Smooth muscle cell (in vitro differentiated cells): Measurements from ENCODE around the gene DGLUCY. TPM values are rescaled to one million over a fixed set of nuclear protein-coding genes. Genes with fewer than 3 reads are reported as not detected.
"Not testable (repeated sequence)": the region's sequence is repeated elsewhere in the genome, so short reads cannot be mapped to it uniquely, and the experiment has no call there.

Source experiments
- DNase-seq: peaks from one replicate; lab custom pipeline; 2025; ENCODE audit not compliant: unreplicated experiment; lab: John Stamatoyannopoulos, UW
- H2AFZ ChIP-seq: fragments of 200-600 bp; sonication (generic); 2 replicates; pipeline ENCODE4 v1.6.0; 2016; ENCODE audit warnings: antibody characterized with exemption, low read depth, mild to moderate bottlenecking
- H3F3A ChIP-seq: fragments of 200-600 bp; sonication (generic); 2 replicates; pipeline ENCODE4 v1.6.0; 2017; ENCODE audit warnings: antibody characterized with exemption, low read depth
- H3K27ac ChIP-seq: fragments of 200-600 bp; sonication (generic); 2 replicates; pipeline ENCODE4 v1.5.1; 2016; ENCODE audit warnings: low read depth, mild to moderate bottlenecking
- H3K27me3 ChIP-seq: fragments of 200-600 bp; sonication (generic); 2 replicates; pipeline ENCODE4 v1.6.1; 2016; ENCODE audit warnings: low read depth, mild to moderate bottlenecking
- H3K36me3 ChIP-seq: fragments of 200-600 bp; sonication (generic); 2 replicates; pipeline ENCODE4 v1.5.1; 2016; ENCODE audit warnings: low read depth
- H3K4me1 ChIP-seq: fragments of 200-600 bp; sonication (generic); 2 replicates; pipeline ENCODE4 v1.5.1; 2016; ENCODE audit warnings: low read depth
- H3K4me2 ChIP-seq: fragments of 200-600 bp; sonication (generic); 2 replicates; pipeline ENCODE4 v1.6.0; 2016; ENCODE audit warnings: mild to moderate bottlenecking
- H3K4me3 ChIP-seq: fragments of 200-600 bp; sonication (generic); 2 replicates; pipeline ENCODE4 v1.5.1; 2016; ENCODE audit warnings: mild to moderate bottlenecking
- H3K79me2 ChIP-seq: fragments of 200-600 bp; sonication (generic); 2 replicates; pipeline ENCODE4 v1.6.0; 2016; ENCODE audit warnings: low read depth, mild to moderate bottlenecking
- H3K9ac ChIP-seq: fragments of 200-600 bp; sonication (generic); 2 replicates; pipeline ENCODE4 v1.6.0; 2016; ENCODE audit warnings: low read depth
- H3K9me3 ChIP-seq: fragments of 200-600 bp; sonication (generic); replicated peaks from 2 replicates; pipeline ENCODE4 v1.5.1; 2016; ENCODE audit warnings: low read depth
- H4K20me1 ChIP-seq: fragments of 200-600 bp; sonication (generic); 2 replicates; pipeline ENCODE4 v1.6.0; 2016; ENCODE audit warnings: low read depth
- WGBS: methylation state at CpG from one replicate; pipeline ENCODE4 v1.1.7; 2016; ENCODE audit warnings: low lambda C conversion rate; 5-methylcytosine and 5-hydroxymethylcytosine counted together
- polyA plus RNA-seq: library from polyadenylated mRNA; unstranded; fragments of >200 nt; fragmentation: Nextera tagmentation; extraction: Ambion mirVana; gene quantifications from 2 replicates; pipeline ENCODE4 v1.2.1, GENCODE V29; 2016
- total RNA-seq: library from RNA; depleted of rRNA; stranded (reverse); fragments of >200 nt; gene quantifications from 2 replicates; pipeline ENCODE4 v1.2.3, GENCODE V29; 2014
- TF ChIP-seq, protein P1 (sequence below): fragments of 200-600 bp; sonication (generic); IDR thresholded peaks from 2 replicates; pipeline ENCODE4 v1.5.1; 2017; ENCODE audit warnings: borderline replicate concordance, mild to moderate bottlenecking, antibody characterized with exemption; ENCODE audit not compliant: insufficient read depth, poor library complexity, severe bottlenecking

Gene DGLUCY
- total and polyA plus RNA-seq, 2 experiments from 2014 or later, result 9.7 to 11.3 TPM

- peaks cover 28% of the 10 kb centered on the region for H3K27me3 ChIP-seq
- no peak overlapping the region for H2AFZ ChIP-seq
- whole genome bisulfite sequencing, result 27% methylated on average over 16 of the region's 16 CpGs
- TF ChIP-seq, protein P1, sequence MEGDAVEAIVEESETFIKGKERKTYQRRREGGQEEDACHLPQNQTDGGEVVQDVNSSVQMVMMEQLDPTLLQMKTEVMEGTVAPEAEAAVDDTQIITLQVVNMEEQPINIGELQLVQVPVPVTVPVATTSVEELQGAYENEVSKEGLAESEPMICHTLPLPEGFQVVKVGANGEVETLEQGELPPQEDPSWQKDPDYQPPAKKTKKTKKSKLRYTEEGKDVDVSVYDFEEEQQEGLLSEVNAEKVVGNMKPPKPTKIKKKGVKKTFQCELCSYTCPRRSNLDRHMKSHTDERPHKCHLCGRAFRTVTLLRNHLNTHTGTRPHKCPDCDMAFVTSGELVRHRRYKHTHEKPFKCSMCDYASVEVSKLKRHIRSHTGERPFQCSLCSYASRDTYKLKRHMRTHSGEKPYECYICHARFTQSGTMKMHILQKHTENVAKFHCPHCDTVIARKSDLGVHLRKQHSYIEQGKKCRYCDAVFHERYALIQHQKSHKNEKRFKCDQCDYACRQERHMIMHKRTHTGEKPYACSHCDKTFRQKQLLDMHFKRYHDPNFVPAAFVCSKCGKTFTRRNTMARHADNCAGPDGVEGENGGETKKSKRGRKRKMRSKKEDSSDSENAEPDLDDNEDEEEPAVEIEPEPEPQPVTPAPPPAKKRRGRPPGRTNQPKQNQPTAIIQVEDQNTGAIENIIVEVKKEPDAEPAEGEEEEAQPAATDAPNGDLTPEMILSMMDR, result no peak
- H3K9ac ChIP-seq, result no peak overlapping the region
- DNase-seq, result peak; percentile 17
- no peak overlapping the region for H3K27ac ChIP-seq
- peak overlapping the region; percentile 8 for H3K4me2 ChIP-seq
- peaks cover 4% of the 10 kb centered on the region for H3F3A ChIP-seq
- no peaks in the 10 kb centered on the region for H3K36me3 ChIP-seq
- no peaks in the 10 kb centered on the region for H4K20me1 ChIP-seq
- no peaks in the 10 kb centered on the region for H3K4me1 ChIP-seq
- H3K9me3 ChIP-seq, result no peaks in the 10 kb centered on the region
- H3K4me3 ChIP-seq, result no peak overlapping the region
- H3K79me2 ChIP-seq, result no peaks in the 10 kb centered on the region
Measured at GRCh38 chr14:91154851-91155625, 41.2 kb downstream of the DGLUCY start.

- no peak for DNase-seq
- Histone ChIP-seq H3K79me2 (no peaks in the 10 kb centered on the region), H3K36me3 (no peaks in the 10 kb centered on the region), H2AFZ (no peak overlapping the region), H3K27ac (no peak overlapping the region), H3K9me3 (no peaks in the 10 kb centered on the region), H3K27me3 (peaks cover 28% of the 10 kb centered on the region), H3K9ac (no peak overlapping the region), H3K4me2 (no peak overlapping the region), H3F3A (peaks cover 4% of the 10 kb centered on the region), H3K4me1 (no peaks in the 10 kb centered on the region), H4K20me1 (no peaks in the 10 kb centered on the region), H3K4me3 (no peak overlapping the region)
- TF ChIP-seq, protein P1, result no peak
- WGBS, result 95% methylated on average over 4 of the region's 4 CpGs
Measured at GRCh38 chr14:91155626-91156089, 41.8 kb downstream of the DGLUCY start.

GRCh38 chr14:91156142-91156666 is 42.3 kb downstream of the DGLUCY start:
- peaks cover 28% of the 10 kb centered on the region for H3K27me3 ChIP-seq

DNA sequence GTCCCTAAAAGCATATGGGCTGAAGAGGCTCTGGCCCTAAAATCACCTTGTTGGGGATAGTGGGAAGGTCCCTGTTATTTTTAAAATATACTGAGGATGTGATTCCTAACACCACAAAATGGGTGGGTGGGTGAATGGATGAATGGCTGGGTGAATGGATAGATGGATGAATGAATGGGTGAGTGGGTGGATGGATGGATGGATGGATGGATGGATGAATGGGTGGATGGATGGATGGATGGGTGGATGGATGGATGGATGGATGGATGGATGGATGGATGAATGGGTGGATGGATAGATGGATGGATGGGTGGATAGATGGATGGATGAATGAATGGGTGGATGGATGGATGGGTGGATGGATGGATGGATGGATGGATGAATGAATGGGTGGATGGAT is 43.0 kb downstream of the DGLUCY start:
- H3K36me3 ChIP-seq, H3K4me1 ChIP-seq, H3F3A ChIP-seq, H3K4me3 ChIP-seq, H3K9ac ChIP-seq, H3K79me2 ChIP-seq, H3K27ac ChIP-seq, H2AFZ ChIP-seq, DNase-seq, H4K20me1 ChIP-seq, H3K4me2 ChIP-seq, H3K9me3 ChIP-seq: not testable (repeated sequence)
- peaks cover 26% of the 10 kb centered on the region for H3K27me3 ChIP-seq

More at GRCh38 chr14:91156142-91156666, 42.3 kb downstream of the DGLUCY start:
- not testable (repeated sequence) for DNase-seq, H3K79me2 ChIP-seq, H3K4me1 ChIP-seq, H3K4me2 ChIP-seq, H3K9me3 ChIP-seq, H3K36me3 ChIP-seq, H3K9ac ChIP-seq, H3F3A ChIP-seq, H2AFZ ChIP-seq, H4K20me1 ChIP-seq, H3K4me3 ChIP-seq, H3K27ac ChIP-seq
- WGBS, result 92% methylated on average over 9 of the region's 9 CpGs
